Stimulated activated CD4-positive, alpha-beta T cell treated with anti-CD3 and anti-CD28 coated beads, Interleukin-2, amount 100 ng/mL, for 48 hours (primary cell): ENCODE results near the gene EGLN3.

Experiments used
- DNase-seq, 2 donors: peaks; one replicate each; pipeline ENCODE4 v3.0.0-alpha.2; 2020

EGLN3 gene

DNA sequence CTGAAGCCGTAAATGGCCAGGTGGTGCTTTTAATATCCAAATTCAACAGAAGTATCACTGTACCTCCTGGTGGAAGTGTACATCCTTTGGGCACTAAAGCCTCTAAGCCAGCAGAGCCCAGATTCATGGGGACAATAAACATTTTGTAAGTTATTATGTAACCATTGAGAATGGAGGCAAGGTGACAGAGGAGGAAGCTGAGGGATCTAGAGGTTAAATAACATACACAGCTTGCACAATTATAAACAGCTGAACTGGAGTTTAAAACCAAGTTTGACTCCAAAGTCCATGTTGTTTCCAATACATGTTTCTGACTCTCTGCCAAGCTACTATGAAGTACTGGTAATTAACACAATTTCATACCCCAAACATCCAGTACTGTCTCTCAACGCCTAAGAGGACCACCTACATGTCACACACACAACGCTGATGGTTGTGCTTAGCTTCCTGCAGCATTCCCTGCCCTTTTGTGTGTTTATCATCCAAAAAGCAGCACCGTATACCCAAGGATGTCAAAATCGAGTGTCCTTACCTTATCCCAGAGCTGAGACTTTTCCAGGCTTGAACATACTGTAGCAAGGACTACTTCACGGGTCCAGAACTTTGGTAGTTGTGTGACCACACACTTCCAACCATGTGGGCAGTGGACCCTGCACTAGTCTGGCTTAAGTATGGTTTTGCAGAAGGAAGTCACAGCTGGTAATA is 41.3 kb downstream of the EGLN3 start:
- no peak for DNase-seq

DNA sequence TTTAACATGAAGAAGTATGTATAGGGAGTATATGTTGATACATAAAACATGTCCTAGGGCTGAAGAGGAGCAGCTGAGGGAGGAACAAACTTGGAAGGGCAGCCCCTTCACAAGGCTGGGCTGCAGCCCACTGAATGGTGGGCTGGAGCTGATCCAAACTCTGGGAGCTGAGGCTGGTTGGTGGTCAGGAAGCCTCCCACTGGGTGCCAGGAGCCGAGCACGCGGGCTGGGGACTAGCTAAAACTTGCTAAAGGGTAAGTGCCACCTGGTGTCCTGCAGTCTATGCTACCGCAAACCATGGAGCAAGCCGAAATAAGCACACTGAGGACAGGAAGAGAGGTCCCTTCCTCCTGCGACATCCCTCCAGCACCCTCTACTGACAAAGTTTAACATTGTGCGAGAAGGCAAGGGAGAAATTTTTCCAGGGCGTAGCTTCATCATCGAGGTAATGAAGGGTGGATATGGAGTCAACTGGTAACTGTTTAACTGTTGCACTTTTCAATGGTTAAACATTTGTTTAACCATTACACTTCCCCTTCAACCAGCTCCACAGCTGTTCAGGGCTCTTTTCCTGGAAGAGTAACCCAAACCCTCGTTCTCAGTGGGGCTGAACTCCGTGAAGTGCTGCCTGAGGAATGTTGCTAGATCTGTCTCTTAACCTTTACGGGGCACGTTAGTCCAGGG is 42.2 kb downstream of the EGLN3 start:
- no peak for DNase-seq

GRCh38 chr14:33906968-33907367 is 43.9 kb downstream of the EGLN3 start:
- no peak for DNase-seq

GRCh38 chr14:33904609-33905008 is 46.3 kb downstream of the EGLN3 start:
- no peak for DNase-seq

- DNase-seq = no peak
Measured at GRCh38 chr14:33903369-33903768, 47.5 kb downstream of the EGLN3 start.

- DNase-seq = no peak
Measured at GRCh38 chr14:33902363-33902762, 48.5 kb downstream of the EGLN3 start.

DNA sequence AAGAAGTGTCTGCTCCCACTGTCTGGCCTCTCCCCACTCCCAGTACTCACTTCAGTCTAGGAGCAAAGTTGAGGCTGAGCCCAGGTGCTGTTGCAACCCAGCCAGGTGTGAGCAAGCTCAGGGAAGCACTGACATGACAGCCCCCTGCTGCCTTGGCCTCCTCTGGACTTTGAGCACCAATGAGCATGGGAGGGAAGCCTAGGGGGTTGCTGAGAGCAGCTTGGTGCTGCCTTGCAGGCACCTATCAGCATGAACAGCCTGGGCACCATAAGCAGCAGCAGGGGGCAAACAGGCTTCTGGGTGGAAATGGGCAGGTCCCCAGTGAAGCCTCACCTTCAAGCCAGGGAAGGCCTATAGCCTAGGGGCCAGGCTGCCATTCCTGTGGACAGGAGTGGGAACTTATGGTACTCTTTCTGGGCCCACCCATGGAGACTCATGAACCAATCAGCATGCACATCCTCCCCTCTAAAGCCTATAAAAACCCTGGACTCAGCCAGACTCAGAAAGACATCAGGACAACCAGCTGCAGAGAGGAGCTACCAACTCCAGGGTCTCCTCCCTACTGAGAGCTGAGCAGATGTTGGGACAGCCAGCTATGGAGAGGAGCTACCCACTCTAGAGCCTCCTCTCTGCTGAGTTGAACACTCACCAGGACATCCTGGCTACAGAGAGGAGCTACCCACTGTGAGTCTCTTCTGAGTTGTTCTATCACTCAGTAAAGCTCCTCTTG is 49.3 kb downstream of the EGLN3 start:
- DNase-seq = no peak

GRCh38 chr14:33900706-33901105 is 50.2 kb downstream of the EGLN3 start:
- DNase-seq = no peak

- no peak for DNase-seq
Measured at GRCh38 chr14:33899723-33900341, 51.0 kb downstream of the EGLN3 start.

- DNase-seq = no peak
Measured at GRCh38 chr14:33897878-33898535, 52.9 kb downstream of the EGLN3 start.

- no peak for DNase-seq
Measured at GRCh38 chr14:33897382-33897781, 53.5 kb downstream of the EGLN3 start.

DNA sequence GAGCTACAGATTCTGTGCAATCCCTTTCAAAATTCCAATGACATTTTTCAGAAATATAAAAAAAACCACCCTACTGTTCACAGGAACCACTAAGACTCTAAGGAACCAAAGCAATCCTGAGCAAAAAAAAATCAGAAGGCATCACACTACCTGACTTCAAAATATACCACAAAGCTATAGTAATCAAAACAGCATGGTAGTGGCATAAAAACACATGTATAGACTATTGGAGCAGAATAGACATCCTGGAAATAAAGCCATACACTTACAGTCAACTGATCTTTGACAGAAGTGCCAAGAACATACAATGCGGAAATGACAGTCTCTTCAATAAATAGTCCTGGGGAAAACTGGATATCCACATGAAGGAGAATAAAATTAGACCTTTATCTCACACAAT is 56.5 kb downstream of the EGLN3 start:
- no peak for DNase-seq

DNA sequence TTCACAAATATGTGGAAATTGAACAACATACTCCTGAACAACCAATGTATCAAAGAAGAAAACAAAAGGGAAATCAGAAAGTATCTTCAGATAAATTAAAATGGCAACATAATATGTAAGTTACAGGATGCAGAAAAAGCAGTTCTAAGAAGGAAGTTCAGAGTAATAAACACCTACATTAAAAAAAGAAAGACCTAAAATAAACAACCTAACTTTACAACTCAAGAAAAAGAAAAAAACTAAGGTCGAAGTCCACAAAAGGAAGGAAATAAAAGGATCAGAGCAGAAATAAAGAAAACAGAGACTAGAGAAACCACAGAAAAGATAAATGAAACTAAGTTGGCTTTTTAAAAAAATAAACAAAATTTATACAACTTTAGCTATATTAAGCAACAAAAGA is 59.2 kb downstream of the EGLN3 start:
- DNase-seq = no peak

DNA sequence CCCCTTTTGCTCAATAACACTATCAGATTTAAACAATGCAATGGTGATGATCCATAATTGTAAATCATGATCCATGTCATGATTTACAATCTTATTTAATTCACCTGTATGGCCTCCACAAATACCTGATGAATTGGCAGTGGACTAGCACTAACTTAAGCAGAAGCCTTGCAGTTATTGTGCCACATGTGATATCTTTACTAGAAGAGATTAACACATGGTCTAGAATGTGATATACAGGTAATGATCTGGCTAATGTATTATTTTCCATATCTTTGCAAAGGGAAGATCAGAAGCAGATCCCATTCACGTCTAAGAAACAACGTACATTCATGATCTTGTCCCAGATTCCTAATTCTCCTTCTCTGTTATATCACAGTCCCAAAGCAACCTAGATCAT is 66.0 kb downstream of the EGLN3 start:
- no peak for DNase-seq

DNA sequence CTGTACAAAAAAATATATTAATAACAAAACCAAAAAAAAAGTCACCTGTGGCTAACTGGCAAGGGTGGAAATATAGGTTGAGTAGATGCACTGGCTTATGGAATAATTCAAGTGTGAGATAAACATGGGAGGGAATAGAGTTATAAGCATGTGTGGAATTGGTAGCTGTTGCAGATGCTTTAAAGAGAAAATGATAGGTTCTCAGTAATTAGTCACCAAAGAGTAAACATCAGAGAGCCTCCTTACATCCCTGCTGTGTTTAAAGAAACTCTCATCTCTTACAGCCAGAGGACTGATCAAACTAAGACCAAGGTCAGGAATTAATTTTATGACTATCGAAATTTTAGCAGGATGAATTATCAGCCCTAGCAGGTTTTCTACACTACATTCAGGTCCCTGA is 70.5 kb downstream of the EGLN3 start:
- no peak for DNase-seq

DNA sequence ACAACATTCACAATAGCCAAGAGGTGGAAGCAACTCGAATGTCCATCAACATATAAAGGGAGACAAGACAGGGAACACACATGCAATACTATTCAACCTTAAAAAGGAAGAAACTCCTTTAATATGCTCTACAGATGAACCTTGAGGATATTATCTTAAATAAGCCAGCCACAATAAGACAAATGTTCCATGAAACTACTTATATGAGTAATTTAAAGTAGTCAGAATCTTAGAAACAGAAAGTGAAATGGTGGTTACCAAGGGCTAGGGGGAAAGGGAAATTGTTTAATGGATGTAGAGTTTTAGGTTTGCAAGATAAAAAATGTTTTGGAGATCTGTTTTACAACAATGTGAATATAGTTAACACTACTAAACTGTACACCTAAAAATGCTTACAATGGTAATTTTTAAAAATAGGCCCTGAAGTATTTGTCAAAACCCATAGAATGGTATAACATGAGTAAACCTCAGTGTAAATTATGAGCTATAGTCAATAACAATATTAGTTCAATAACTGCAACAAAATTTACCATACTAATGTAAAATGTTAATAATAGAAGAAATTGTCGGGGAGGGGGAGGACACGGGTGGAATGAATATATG is 71.1 kb downstream of the EGLN3 start:
- no peak for DNase-seq

DNA sequence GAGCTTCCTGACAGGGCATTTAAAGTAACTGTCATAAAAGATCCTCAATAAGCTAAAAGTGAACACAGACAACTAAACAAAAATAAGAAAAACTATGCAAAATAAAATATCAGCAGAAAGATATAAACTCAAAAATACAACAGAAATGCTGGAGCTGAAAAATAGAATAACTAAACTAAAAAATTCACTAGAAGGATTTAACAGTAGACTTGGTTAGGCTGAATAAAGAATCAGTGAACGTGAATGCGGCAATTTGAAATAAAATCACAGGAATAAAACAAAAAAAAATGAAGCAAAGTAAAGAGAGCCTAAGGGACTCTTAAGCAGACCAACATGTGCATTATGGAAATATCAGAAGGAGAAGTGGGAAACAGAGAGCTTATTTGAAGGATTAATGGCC is 74.6 kb downstream of the EGLN3 start:
- no peak for DNase-seq
